Renal pelvis (tissue), 12 donors: Measurements from ENCODE around the gene KHK. TPM values are rescaled to one million over a fixed set of nuclear protein-coding genes. Genes with fewer than 3 reads are reported as not detected.

Experiments used
- DNase-seq: peaks from one replicate; pipeline ENCODE4 v3.0.0-alpha.2; 2013
- long read RNA-seq, 16 experiments: transcript quantifications; one replicate each; lab custom pipeline, GENCODE V29; 2026
- polyA plus RNA-seq, 3 donors: library from polyadenylated mRNA; unstranded; fragments of 120-200 nt; gene quantifications; one replicate each; pipeline ENCODE4 v1.2.1, GENCODE V29; 2013; ENCODE audit not compliant: insufficient read length in 3 of 3

KHK gene
- 10 to 100 TPM; 57.6 to 62.8 (median 60.6) TPM for polyA plus RNA-seq
- long read RNA-seq, donor 1, transcript KHK-201 (8 exons, 2,397 nt): major isoform, 13 of 19 reads
- long read RNA-seq, donor 1, transcript KHK-202 (8 exons, 2,411 nt): minor isoform, 5 of 19 reads
- long read RNA-seq, donor 1, partial matches to known transcripts: 0 of 19 reads
- long read RNA-seq, donor 1, other reads (novel, unspliced or antisense): 0 of 19 reads
- long read RNA-seq, donor 2, transcript KHK-201 (8 exons, 2,397 nt): major isoform, 28 of 38 reads
- long read RNA-seq, donor 2, transcript KHK-202 (8 exons, 2,411 nt): minor isoform, 5 of 38 reads
- long read RNA-seq, donor 2, partial matches to known transcripts: 5 of 38 reads
- long read RNA-seq, donor 2, other reads (novel, unspliced or antisense): 0 of 38 reads
- long read RNA-seq, donor 3, transcript KHK-201 (8 exons, 2,397 nt): major isoform, 11 of 15 reads
- long read RNA-seq, donor 3, partial matches to known transcripts: 0 of 15 reads
- long read RNA-seq, donor 3, other reads (novel, unspliced or antisense): 0 of 15 reads
- long read RNA-seq, donor 4, transcript KHK-201 (8 exons, 2,397 nt): major isoform, 19 of 27 reads
- long read RNA-seq, donor 4, partial matches to known transcripts: 5 of 27 reads
- long read RNA-seq, donor 4, other reads (novel, unspliced or antisense): 0 of 27 reads
- long read RNA-seq, donor 5, transcript KHK-201 (8 exons, 2,397 nt): major isoform, 19 of 20 reads
- long read RNA-seq, donor 5, partial matches to known transcripts: 0 of 20 reads
- long read RNA-seq, donor 5, other reads (novel, unspliced or antisense): 0 of 20 reads
- long read RNA-seq, donor 6, transcript KHK-201 (8 exons, 2,397 nt): major isoform, 18 of 23 reads
- long read RNA-seq, donor 6, partial matches to known transcripts: 0 of 23 reads
- long read RNA-seq, donor 6, other reads (novel, unspliced or antisense): 0 of 23 reads
- long read RNA-seq, donor 7, transcript KHK-201 (8 exons, 2,397 nt): major isoform, 19 of 27 reads
- long read RNA-seq, donor 7, partial matches to known transcripts: 0 of 27 reads
- long read RNA-seq, donor 7, other reads (novel, unspliced or antisense): 5 of 27 reads
- long read RNA-seq, donor 8, partial matches to known transcripts: 0 of 1 reads
- long read RNA-seq, donor 8, other reads (novel, unspliced or antisense): 0 of 1 reads
- long read RNA-seq, donor 9, transcript KHK-202 (8 exons, 2,411 nt): minor isoform, 8 of 48 reads
- long read RNA-seq, donor 9, transcript KHK-201 (8 exons, 2,397 nt): major isoform, 28 of 48 reads
- long read RNA-seq, donor 9, partial matches to known transcripts: 10 of 48 reads
- long read RNA-seq, donor 9, other reads (novel, unspliced or antisense): 0 of 48 reads
- long read RNA-seq, donor 10, transcript KHK-201 (8 exons, 2,397 nt): major isoform, 14 of 17 reads
- long read RNA-seq, donor 10, partial matches to known transcripts: 0 of 17 reads
- long read RNA-seq, donor 10, other reads (novel, unspliced or antisense): 0 of 17 reads
- long read RNA-seq, donor 11, transcript KHK-201 (8 exons, 2,397 nt): major isoform, 6 of 9 reads
- long read RNA-seq, donor 11, partial matches to known transcripts: 0 of 9 reads
- long read RNA-seq, donor 11, other reads (novel, unspliced or antisense): 0 of 9 reads
- long read RNA-seq, donor 12, transcript KHK-201 (8 exons, 2,397 nt): major isoform, 25 of 31 reads
- long read RNA-seq, donor 12, transcript KHK-202 (8 exons, 2,411 nt): minor isoform, 5 of 31 reads
- long read RNA-seq, donor 12, partial matches to known transcripts: 0 of 31 reads
- long read RNA-seq, donor 12, other reads (novel, unspliced or antisense): 0 of 31 reads
- long read RNA-seq, donor 13, partial matches to known transcripts: 0 of 7 reads
- long read RNA-seq, donor 13, other reads (novel, unspliced or antisense): 0 of 7 reads
- long read RNA-seq, donor 14: 0 reads
- long read RNA-seq, donor 15, transcript KHK-201 (8 exons, 2,397 nt): major isoform, 22 of 28 reads
- long read RNA-seq, donor 15, partial matches to known transcripts: 0 of 28 reads
- long read RNA-seq, donor 15, other reads (novel, unspliced or antisense): 0 of 28 reads
- long read RNA-seq, donor 16, transcript KHK-202 (8 exons, 2,411 nt): minor isoform, 7 of 42 reads
- long read RNA-seq, donor 16, transcript KHK-201 (8 exons, 2,397 nt): major isoform, 25 of 42 reads
- long read RNA-seq, donor 16, partial matches to known transcripts: 8 of 42 reads
- long read RNA-seq, donor 16, other reads (novel, unspliced or antisense): 0 of 42 reads

GRCh38 chr2:27086724-27087593 is at the start of gene KHK:
Gene KHK (plus strand): TSS chr2:27086772. CDS start chr2:27087260, 488 bp downstream.
- no peak for DNase-seq

- no peak for DNase-seq
These were observed 48.6 kb upstream of the KHK start for GRCh38 chr2:27038012-27038411.

GRCh38 chr2:27038631-27039339 is 47.8 kb upstream of the KHK start:
- DNase-seq: no peak

GRCh38 chr2:27039426-27039825 is 47.1 kb upstream of the KHK start:
- DNase-seq: no peak

- no peak for DNase-seq
These were observed 46.7 kb upstream of the KHK start for GRCh38 chr2:27039871-27040270.

GRCh38 chr2:27040282-27040681 is 46.3 kb upstream of the KHK start:
- DNase-seq: no peak

GRCh38 chr2:27041752-27042151 is 44.8 kb upstream of the KHK start:
- peak; percentile 87 for DNase-seq

- no peak for DNase-seq
These were observed 44.4 kb upstream of the KHK start for GRCh38 chr2:27042159-27042661.

- no peak for DNase-seq
These were observed 43.5 kb upstream of the KHK start for GRCh38 chr2:27042985-27043634.

GRCh38 chr2:27049422-27050280 is 36.9 kb upstream of the KHK start:
- DNase-seq: no peak

GRCh38 chr2:27050281-27050995 is 36.1 kb upstream of the KHK start:
- peak; percentile 94 for DNase-seq

- peak; percentile 93 for DNase-seq
These were observed 35.3 kb upstream of the KHK start, which contains the start of gene AGBL5 for GRCh38 chr2:27050996-27051901. Gene AGBL5 (plus strand): TSS chr2:27051668. CDS start chr2:27052959, 1,291 bp downstream.

GRCh38 chr2:27051902-27052645 is 34.5 kb upstream of the KHK start:
- DNase-seq: no peak

- no peak for DNase-seq
These were observed 33.3 kb upstream of the KHK start for GRCh38 chr2:27053321-27053720.
